MM.1S (cell line): Measurements from ENCODE around the gene BANK1.

ENCODE experiments used
- CTCF ChIP-seq: fragments of 300-600 bp; sonication (generic); IDR thresholded peaks from 2 replicates; pipeline ENCODE4 v1.5.1; 2016; ENCODE audit warnings: antibody characterized with exemption, low read length, mixed read lengths
- EZH2phosphoT487 ChIP-seq: fragments of 300-600 bp; sonication (generic); IDR thresholded peaks from 2 replicates; pipeline ENCODE4 v1.6.1; 2018; ENCODE audit warnings: antibody characterized with exemption, low read length

DNA sequence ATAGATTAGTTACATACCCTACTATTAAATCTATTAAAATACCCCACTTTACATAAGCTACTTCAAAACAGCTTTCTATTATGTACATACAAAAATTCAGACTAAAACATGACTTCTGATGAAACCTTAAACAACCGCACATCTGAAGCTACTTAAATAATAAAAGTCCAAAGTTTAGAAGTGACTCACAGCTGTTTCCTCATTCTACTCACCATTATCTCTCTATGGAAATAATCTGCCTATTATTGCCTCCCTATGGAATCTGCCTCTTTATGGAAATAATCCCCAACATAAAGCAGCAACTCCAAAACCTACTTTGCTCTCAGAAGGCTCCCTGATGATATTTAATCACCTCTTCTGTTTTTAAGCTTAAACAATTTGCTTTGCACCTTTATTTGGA lies 15.7 kb upstream of the BANK1 start:
- TF ChIP-seq CTCF (no peak), EZH2phosphoT487 (no peak)
